MM.1S (cell line): ENCODE measurements around the gene STEEP1.

Experiments used
- CTCF ChIP-seq: fragments of 300-600 bp; sonication (generic); IDR thresholded peaks from 2 replicates; pipeline ENCODE4 v1.5.1; 2016; ENCODE audit warnings: antibody characterized with exemption, low read length, mixed read lengths
- EZH2phosphoT487 ChIP-seq: fragments of 300-600 bp; sonication (generic); IDR thresholded peaks from 2 replicates; pipeline ENCODE4 v1.6.1; 2018; ENCODE audit warnings: antibody characterized with exemption, low read length

- no peak for TF ChIP-seq CTCF
- TF ChIP-seq EZH2phosphoT487 = no peak
These were observed 5.2 kb upstream of the STEEP1 start for GRCh38 chrX:119570351-119570835.
